ENCODE measurements around the gene CCDC6.

- TF ChIP-seq POLR2A (IDR thresholded peaks at IDR 0.05) = no peak
- TF ChIP-seq CTCF (IDR thresholded peaks at IDR 0.05) = no peak
Observed at GRCh38 chr10:59909815-59910214, 3.5 kb upstream of the CCDC6 start.
